ENCODE measurements around the gene USP12.

The USP12 gene

GRCh38 chr13:27200413-27201070, 28.9 kb upstream of the USP12 start:
- Histone ChIP-seq H3K4me1 (ENCODE audit: insufficient read depth, poor library complexity, severe bottlenecking) (peaks cover 1% of the 10 kb centered on the region), H3K9me3 (ENCODE audit: severe bottlenecking) (no peaks in the 10 kb centered on the region), H3K27me3 (ENCODE audit: insufficient read depth, poor library complexity, severe bottlenecking) (no peaks in the 10 kb centered on the region), H3K4me3 (ENCODE audit: severe bottlenecking) (no peak overlapping the region), H3K27ac (ENCODE audit: poor library complexity, severe bottlenecking) (no peak overlapping the region), H3K36me3 (ENCODE audit: low read depth) (no peaks in the 10 kb centered on the region)
- DNase-seq (ENCODE audit: low spot score): no peak
- no peak for ATAC-seq (ENCODE audit: low read depth)
- TF ChIP-seq CTCF (IDR thresholded peaks at IDR 0.05; ENCODE audit: poor library complexity, severe bottlenecking): no peak

DNA sequence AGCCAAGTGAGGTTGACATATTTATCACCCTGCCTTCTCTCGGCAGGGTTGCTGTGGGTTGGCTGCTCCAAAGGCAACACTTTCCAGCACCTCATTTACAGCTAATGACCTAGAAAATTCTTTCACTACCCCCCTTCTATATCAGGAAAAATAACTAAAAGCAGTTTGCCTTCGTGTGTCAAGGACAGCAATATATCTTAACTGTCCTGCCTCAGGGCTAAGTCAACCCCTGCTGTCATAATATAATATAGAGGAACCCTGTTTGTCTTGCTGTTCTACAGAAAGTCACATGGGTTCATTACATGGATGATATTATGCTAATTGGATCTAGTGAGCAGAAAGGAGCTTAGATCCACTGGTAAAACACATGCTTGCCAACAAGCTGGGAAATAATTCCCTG, 28.1 kb upstream of the USP12 start:
- Histone ChIP-seq H3K27ac (ENCODE audit: poor library complexity, severe bottlenecking) (no peak overlapping the region), H3K27me3 (ENCODE audit: insufficient read depth, poor library complexity, severe bottlenecking) (no peaks in the 10 kb centered on the region), H3K9me3 (ENCODE audit: severe bottlenecking) (no peaks in the 10 kb centered on the region), H3K4me3 (ENCODE audit: severe bottlenecking) (no peak overlapping the region), H3K4me1 (ENCODE audit: insufficient read depth, poor library complexity, severe bottlenecking) (peaks cover 8% of the 10 kb centered on the region), H3K36me3 (ENCODE audit: low read depth) (no peaks in the 10 kb centered on the region)
- no peak for DNase-seq (ENCODE audit: low spot score)
- TF ChIP-seq CTCF (IDR thresholded peaks at IDR 0.05; ENCODE audit: poor library complexity, severe bottlenecking): no peak
- ATAC-seq (ENCODE audit: low read depth): no peak

DNA sequence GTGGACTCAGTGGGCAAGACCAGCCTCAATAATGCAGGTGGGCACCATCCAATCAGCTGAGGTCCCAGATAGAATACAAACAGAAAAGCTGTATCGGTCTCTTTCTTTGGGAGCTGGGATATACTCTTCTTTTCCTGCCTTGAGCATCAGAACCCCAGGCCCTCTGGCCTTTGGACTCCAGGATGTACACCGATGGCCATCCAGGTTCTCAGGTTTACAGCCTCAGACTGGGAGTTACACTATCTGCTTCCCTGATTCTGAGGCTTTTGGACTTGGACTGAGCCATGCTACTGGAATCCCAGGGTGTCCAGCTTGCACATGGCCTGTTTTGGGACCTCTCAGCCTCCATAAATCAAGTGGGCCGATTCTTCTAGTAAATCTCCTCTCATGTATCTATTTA, 27.6 kb upstream of the USP12 start:
- no peak for TF ChIP-seq CTCF (IDR thresholded peaks at IDR 0.05; ENCODE audit: poor library complexity, severe bottlenecking)
- peaks cover 11% of the 10 kb centered on the region for H3K4me1 ChIP-seq (ENCODE audit: insufficient read depth, poor library complexity, severe bottlenecking)
- DNase-seq (ENCODE audit: low spot score) (no peak), ATAC-seq (ENCODE audit: low read depth) (no peak)
- H3K9me3 ChIP-seq (ENCODE audit: severe bottlenecking): no peaks in the 10 kb centered on the region
- no peak overlapping the region for H3K27ac ChIP-seq (ENCODE audit: poor library complexity, severe bottlenecking)
- H3K4me3 ChIP-seq (ENCODE audit: severe bottlenecking): no peak overlapping the region
- no peaks in the 10 kb centered on the region for H3K36me3 ChIP-seq (ENCODE audit: low read depth)
- no peaks in the 10 kb centered on the region for H3K27me3 ChIP-seq (ENCODE audit: insufficient read depth, poor library complexity, severe bottlenecking)

DNA sequence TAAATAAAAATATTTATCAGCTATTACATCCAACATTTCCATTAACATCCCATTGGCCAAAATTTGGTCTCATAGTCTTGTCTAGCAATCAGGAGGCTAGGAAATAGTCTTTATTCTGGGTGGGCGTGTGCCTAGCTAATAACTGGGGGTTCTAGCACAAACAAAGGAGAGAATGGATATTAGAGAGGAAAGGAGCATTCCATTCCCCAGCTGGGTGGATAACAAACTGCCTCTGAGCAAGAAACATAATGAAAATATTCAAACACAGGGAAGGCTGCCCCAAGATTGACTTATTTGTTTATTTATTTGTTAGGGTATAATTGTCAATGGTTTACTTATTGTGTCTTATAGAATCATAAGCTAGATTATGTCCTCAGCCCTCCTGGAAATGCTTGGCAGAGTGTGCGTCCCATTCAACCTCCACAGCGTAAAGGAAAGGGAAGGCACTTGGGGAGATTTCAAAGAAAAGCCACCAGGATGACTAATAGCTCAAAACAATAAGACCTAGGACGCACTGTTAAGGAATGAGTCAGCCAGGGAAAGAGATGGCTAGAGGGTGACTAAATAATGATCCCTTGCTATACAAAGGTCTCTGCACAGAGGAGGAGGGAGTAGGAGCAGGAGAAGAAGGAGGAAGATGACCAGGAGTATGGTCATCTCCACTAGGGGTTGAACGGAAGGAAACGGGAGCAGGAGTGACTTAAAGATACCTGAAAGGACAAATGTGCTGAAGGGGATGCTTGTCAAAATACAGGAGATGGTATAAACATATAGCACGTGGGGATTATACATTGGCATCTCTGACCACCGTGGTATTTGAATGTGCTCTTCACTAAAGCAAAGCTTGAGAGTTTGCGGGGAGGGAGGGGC, 23.5 kb upstream of the USP12 start:
- ATAC-seq (ENCODE audit: low read depth) (peak; percentile 100), DNase-seq (ENCODE audit: low spot score) (no peak)
- no peak for TF ChIP-seq CTCF (IDR thresholded peaks at IDR 0.05; ENCODE audit: poor library complexity, severe bottlenecking)
- no peaks in the 10 kb centered on the region for H3K36me3 ChIP-seq (ENCODE audit: low read depth)
- H3K27me3 ChIP-seq (ENCODE audit: insufficient read depth, poor library complexity, severe bottlenecking): no peaks in the 10 kb centered on the region
- H3K27ac ChIP-seq (ENCODE audit: poor library complexity, severe bottlenecking): peak overlapping the region; percentile 7
- no peaks in the 10 kb centered on the region for H3K9me3 ChIP-seq (ENCODE audit: severe bottlenecking)
- H3K4me1 ChIP-seq (ENCODE audit: insufficient read depth, poor library complexity, severe bottlenecking): peaks cover 11% of the 10 kb centered on the region
- no peak overlapping the region for H3K4me3 ChIP-seq (ENCODE audit: severe bottlenecking)

DNA sequence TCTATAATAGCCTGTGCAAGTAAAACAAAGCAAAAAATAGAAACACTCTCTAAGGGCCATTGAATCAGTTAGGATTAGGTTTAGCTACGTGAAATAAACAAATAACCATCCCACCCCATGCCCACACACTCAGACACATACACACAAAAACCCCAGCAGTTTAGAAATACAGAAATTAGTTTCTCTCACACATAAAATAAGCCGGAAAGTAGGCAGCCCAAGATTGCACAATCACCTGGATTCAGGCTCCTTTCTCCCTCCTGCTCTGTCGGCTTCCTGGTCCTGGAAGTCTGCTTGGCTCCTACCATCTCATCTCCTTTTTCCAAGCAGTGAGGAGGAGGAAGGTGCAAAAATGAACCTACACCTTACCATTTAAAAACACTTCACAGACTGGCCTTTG, 22.6 kb upstream of the USP12 start:
- DNase-seq (ENCODE audit: low spot score) (no peak), ATAC-seq (ENCODE audit: low read depth) (no peak)
- Histone ChIP-seq H3K4me3 (ENCODE audit: severe bottlenecking) (no peak overlapping the region), H3K36me3 (ENCODE audit: low read depth) (no peaks in the 10 kb centered on the region), H3K9me3 (ENCODE audit: severe bottlenecking) (no peaks in the 10 kb centered on the region), H3K27ac (ENCODE audit: poor library complexity, severe bottlenecking) (no peak overlapping the region), H3K4me1 (ENCODE audit: insufficient read depth, poor library complexity, severe bottlenecking) (peaks cover 11% of the 10 kb centered on the region), H3K27me3 (ENCODE audit: insufficient read depth, poor library complexity, severe bottlenecking) (no peaks in the 10 kb centered on the region)
- no peak for TF ChIP-seq CTCF (IDR thresholded peaks at IDR 0.05; ENCODE audit: poor library complexity, severe bottlenecking)

Data from RWPE2 (cell line).